Mesendoderm (in vitro differentiated cells): ENCODE results near the gene IQGAP3.

ENCODE experiments used
- DNase-seq: peaks from one replicate; pipeline ENCODE4 v3.0.0; 2013
- H2AK5ac ChIP-seq: 2 replicates; pipeline ENCODE4 v1.6.1; 2013; ENCODE audit warnings: low read length, inconsistent platforms
- H2BK120ac ChIP-seq: 2 replicates; pipeline ENCODE4 v1.6.1; 2013; ENCODE audit warnings: low read depth, mild to moderate bottlenecking, low read length, moderate library complexity, mixed read lengths
- H2BK15ac ChIP-seq: replicated peaks from 2 replicates; pipeline ENCODE4 v1.6.1; 2013; ENCODE audit warnings: low read depth, mild to moderate bottlenecking, moderate library complexity
- H2BK5ac ChIP-seq: 2 replicates; pipeline ENCODE4 v1.6.1; 2013; ENCODE audit warnings: low read length, inconsistent platforms
- H3K18ac ChIP-seq: 2 replicates; pipeline ENCODE4 v1.6.1; 2013; ENCODE audit warnings: mild to moderate bottlenecking, low read length, mixed read lengths
- H3K23ac ChIP-seq: one replicate; pipeline ENCODE4 v1.6.1; 2013; ENCODE audit warnings: low read length
- H3K27ac ChIP-seq: 2 replicates; pipeline ENCODE4 v1.5.1; 2013; ENCODE audit warnings: low read depth, mild to moderate bottlenecking, inconsistent platforms, low read length, moderate library complexity
- H3K27me3 ChIP-seq: 2 replicates; pipeline ENCODE4 v1.6.1; 2013; ENCODE audit warnings: low read length, control low read depth, mild to moderate bottlenecking, inconsistent platforms; ENCODE audit not compliant: insufficient read depth, poor library complexity
- H3K36me3 ChIP-seq: 2 replicates; pipeline ENCODE4 v1.6.1; 2013; ENCODE audit warnings: low read length, inconsistent platforms; ENCODE audit not compliant: control insufficient read depth, insufficient read depth
- H3K4ac ChIP-seq: one replicate; pipeline ENCODE4 v1.6.1; 2013; ENCODE audit warnings: low read depth, mild to moderate bottlenecking, low read length, moderate library complexity
- H3K4me1 ChIP-seq: 2 replicates; pipeline ENCODE4 v1.6.1; 2013; ENCODE audit warnings: low read depth, low read length, inconsistent platforms; ENCODE audit not compliant: control insufficient read depth
- H3K4me2 ChIP-seq: 2 replicates; pipeline ENCODE4 v1.6.1; 2013; ENCODE audit warnings: low read length
- H3K4me3 ChIP-seq: 2 replicates; pipeline ENCODE4 v1.5.1; 2013; ENCODE audit warnings: mild to moderate bottlenecking, low read length
- H3K56ac ChIP-seq: one replicate; pipeline ENCODE4 v1.6.1; 2013; ENCODE audit warnings: low read length
- H3K79me1 ChIP-seq: 2 replicates; pipeline ENCODE4 v1.6.1; 2013; ENCODE audit warnings: low read length, inconsistent platforms
- H3K79me2 ChIP-seq: 2 replicates; pipeline ENCODE4 v1.6.1; 2013; ENCODE audit warnings: mild to moderate bottlenecking, low read length; ENCODE audit not compliant: control insufficient read depth, insufficient read depth
- H3K9ac ChIP-seq: 2 replicates; pipeline ENCODE4 v1.6.1; 2013; ENCODE audit warnings: low read length, inconsistent platforms
- H4K5ac ChIP-seq: one replicate; pipeline ENCODE4 v1.6.1; 2013; ENCODE audit warnings: low read length
- H4K8ac ChIP-seq: one replicate; pipeline ENCODE4 v1.6.1; 2013; ENCODE audit warnings: low read depth, mild to moderate bottlenecking, control low read depth, low read length, moderate library complexity
- WGBS: extraction: QIAGEN DNeasy Blood & Tissue Kit; methylation state at CpG from one replicate; pipeline ENCODE4 v1.1.7; 2013; ENCODE audit warnings: low lambda C conversion rate, missing lambda C conversion rate; ENCODE audit not compliant: insufficient coverage; ENCODE audit errors: extremely low coverage; 5-methylcytosine and 5-hydroxymethylcytosine counted together

The IQGAP3 gene

GRCh38 chr1:156598125-156598524, 25.8 kb upstream of the IQGAP3 start:
- H3K23ac ChIP-seq, result no peak overlapping the region
- WGBS, result no CpG with 5 or more reads among the region's 5 CpGs

GRCh38 chr1:156596426-156596825, 24.1 kb upstream of the IQGAP3 start:
- Histone ChIP-seq H2BK15ac (no peak overlapping the region), H3K27me3 (no peaks in the 10 kb centered on the region), H3K4me3 (no peak overlapping the region), H2AK5ac (no peak overlapping the region), H3K79me2 (peaks cover 13% of the 10 kb centered on the region), H3K4ac (no peak overlapping the region), H3K4me2 (no peak overlapping the region), H2BK120ac (no peak overlapping the region), H2BK5ac (no peak overlapping the region), H3K18ac (no peak overlapping the region), H3K27ac (no peak overlapping the region), H3K9ac (no peak overlapping the region), H4K8ac (no peak overlapping the region), H3K4me1 (no peaks in the 10 kb centered on the region), H4K5ac (no peak overlapping the region), H3K36me3 (peaks cover 9% of the 10 kb centered on the region), H3K56ac (no peak overlapping the region), H3K23ac (no peak overlapping the region), H3K79me1 (peaks cover 14% of the 10 kb centered on the region)
- no peak for DNase-seq
- WGBS, result no CpG with 5 or more reads among the region's 3 CpGs

More at GRCh38 chr1:156598125-156598524, 25.8 kb upstream of the IQGAP3 start:
- H3K18ac ChIP-seq, result no peak overlapping the region
- H4K5ac ChIP-seq, result no peak overlapping the region
- H4K8ac ChIP-seq, result no peak overlapping the region
- DNase-seq, result no peak
- peaks cover 13% of the 10 kb centered on the region for H3K79me2 ChIP-seq
- H2BK5ac ChIP-seq, result no peak overlapping the region
- no peak overlapping the region for H3K56ac ChIP-seq
- H3K79me1 ChIP-seq, result peaks cover 14% of the 10 kb centered on the region
- H2BK15ac ChIP-seq, result no peak overlapping the region
- H3K36me3 ChIP-seq, result peaks cover 9% of the 10 kb centered on the region
- H3K27ac ChIP-seq, result no peak overlapping the region
- H2BK120ac ChIP-seq, result no peak overlapping the region
- H3K4me2 ChIP-seq, result no peak overlapping the region
- H3K27me3 ChIP-seq, result no peaks in the 10 kb centered on the region
- no peaks in the 10 kb centered on the region for H3K4me1 ChIP-seq
- H3K9ac ChIP-seq, result no peak overlapping the region
- no peak overlapping the region for H3K4ac ChIP-seq
- no peak overlapping the region for H3K4me3 ChIP-seq
- H2AK5ac ChIP-seq, result no peak overlapping the region

- Histone ChIP-seq H3K4me3 (no peak overlapping the region), H3K79me2 (peaks cover 5% of the 10 kb centered on the region), H3K9ac (no peak overlapping the region), H3K36me3 (peaks cover 9% of the 10 kb centered on the region), H3K56ac (no peak overlapping the region), H2BK5ac (no peak overlapping the region), H2BK15ac (no peak overlapping the region), H3K4me2 (no peak overlapping the region), H4K8ac (no peak overlapping the region), H3K27ac (no peak overlapping the region), H3K27me3 (no peaks in the 10 kb centered on the region), H4K5ac (no peak overlapping the region), H3K4me1 (no peaks in the 10 kb centered on the region), H3K79me1 (peaks cover 14% of the 10 kb centered on the region), H2AK5ac (no peak overlapping the region), H2BK120ac (no peak overlapping the region), H3K23ac (no peak overlapping the region), H3K4ac (no peak overlapping the region), H3K18ac (no peak overlapping the region)
- WGBS, result no CpG with 5 or more reads among the region's 2 CpGs
- DNase-seq, result no peak
These were observed 22.7 kb upstream of the IQGAP3 start for GRCh38 chr1:156595016-156595415.

GRCh38 chr1:156594190-156594589, 21.8 kb upstream of the IQGAP3 start:
- H3K4me3 ChIP-seq, result no peak overlapping the region
- WGBS, result no CpG with 5 or more reads among the region's 3 CpGs

GRCh38 chr1:156593661-156593989, 21.3 kb upstream of the IQGAP3 start:
- Histone ChIP-seq H3K4me3 (no peak overlapping the region), H2BK15ac (no peak overlapping the region)

More at GRCh38 chr1:156594190-156594589, 21.8 kb upstream of the IQGAP3 start:
- Histone ChIP-seq H3K79me2 (no peaks in the 10 kb centered on the region), H3K18ac (no peak overlapping the region), H2BK5ac (no peak overlapping the region), H2BK120ac (no peak overlapping the region), H3K4me2 (no peak overlapping the region), H3K27ac (no peak overlapping the region), H3K9ac (no peak overlapping the region), H3K27me3 (no peaks in the 10 kb centered on the region), H4K5ac (no peak overlapping the region), H3K79me1 (peaks cover 8% of the 10 kb centered on the region), H3K4me1 (no peaks in the 10 kb centered on the region), H3K56ac (no peak overlapping the region), H3K23ac (no peak overlapping the region), H2BK15ac (no peak overlapping the region), H2AK5ac (no peak overlapping the region), H3K4ac (no peak overlapping the region), H3K36me3 (peaks cover 9% of the 10 kb centered on the region), H4K8ac (no peak overlapping the region)
- no peak for DNase-seq

GRCh38 chr1:156592910-156593660, 20.7 kb upstream of the IQGAP3 start:
- Histone ChIP-seq H3K23ac (no peak overlapping the region), H2BK15ac (no peak overlapping the region), H3K27me3 (no peaks in the 10 kb centered on the region), H3K18ac (no peak overlapping the region), H3K79me1 (peaks cover 4% of the 10 kb centered on the region), H3K4me3 (no peak overlapping the region), H2AK5ac (no peak overlapping the region), H2BK120ac (no peak overlapping the region), H3K36me3 (peaks cover 9% of the 10 kb centered on the region), H2BK5ac (no peak overlapping the region), H3K56ac (no peak overlapping the region), H4K5ac (no peak overlapping the region), H3K4ac (no peak overlapping the region), H3K9ac (no peak overlapping the region), H3K4me2 (no peak overlapping the region), H3K79me2 (no peaks in the 10 kb centered on the region), H4K8ac (no peak overlapping the region), H3K4me1 (no peaks in the 10 kb centered on the region), H3K27ac (no peak overlapping the region)
- no peak for DNase-seq
- no CpG with 5 or more reads among the region's 8 CpGs for WGBS

More at GRCh38 chr1:156593661-156593989, 21.3 kb upstream of the IQGAP3 start:
- Histone ChIP-seq H3K4me2 (no peak overlapping the region), H3K36me3 (peaks cover 9% of the 10 kb centered on the region), H3K4ac (no peak overlapping the region), H4K8ac (no peak overlapping the region), H3K79me1 (peaks cover 4% of the 10 kb centered on the region), H3K23ac (no peak overlapping the region), H4K5ac (no peak overlapping the region), H2BK5ac (no peak overlapping the region), H3K27me3 (no peaks in the 10 kb centered on the region), H3K4me1 (no peaks in the 10 kb centered on the region), H3K9ac (no peak overlapping the region), H3K27ac (no peak overlapping the region), H3K79me2 (no peaks in the 10 kb centered on the region), H3K18ac (no peak overlapping the region), H2AK5ac (no peak overlapping the region), H3K56ac (no peak overlapping the region), H2BK120ac (no peak overlapping the region)
- no peak for DNase-seq
- no CpG with 5 or more reads among the region's 8 CpGs for WGBS
